Endothelial cell of umbilical vein (primary cell): ENCODE measurements around the gene ARHGAP10. TPM values are rescaled to one million over a fixed set of nuclear protein-coding genes. Genes with fewer than 3 reads are reported as not detected.

Experiments used
- BruUV-seq: library from RNA; stranded (reverse); fragments of 400-500 nt; replicated peaks from 2 replicates; lab custom pipeline; 2021; lab: Mats Ljungman, UMichigan
- CTCF ChIA-PET: fragments of 300-600, 350-600 bp; sonication (Branson Sonifier 250); formaldehyde crosslinking; loops from one replicate; lab custom pipeline; 2021; ENCODE audit warnings: antibody characterized with exemption, inconsistent platforms; lab: Charles Lee
- POLR2A ChIA-PET: fragments of 300-600, 350-600 bp; sonication (Branson Sonifier 250); formaldehyde crosslinking; loops from one replicate; lab custom pipeline; 2021; ENCODE audit warnings: antibody characterized with exemption, inconsistent platforms; lab: Charles Lee
- DNase-seq: peaks from one replicate; pipeline ENCODE4 v3.0.0-alpha.2; 2011; ENCODE audit warnings: low read depth, low spot score
- FAIRE-seq: peaks from 2 replicates; lab custom pipeline; 2011; peaks lifted over from hg19 to GRCh38; lab: Jason Lieb, UNC
- H2AFZ ChIP-seq: 2 replicates; pipeline ENCODE4 v1.6.0; 2012; ENCODE audit warnings: low read depth, low read length, control low read depth, inconsistent platforms
- H3K27ac ChIP-seq: 2 replicates; pipeline ENCODE4 v1.5.1; 2011; ENCODE audit warnings: low read depth, mild to moderate bottlenecking, control low read depth, low read length, moderate library complexity; ENCODE audit not compliant: insufficient read depth
- H3K27me3 ChIP-seq, 2 experiments: 2 replicates each; pipeline versions ENCODE4 v1.6.0 to v1.6.1; 2011; ENCODE audit warnings: low read length in 2 of 2, mixed read lengths in 1 of 2; ENCODE audit not compliant: control insufficient read depth in 2 of 2, insufficient read depth in 2 of 2
- H3K36me3 ChIP-seq, 2 experiments: 2 replicates in 1 of 2; 3 replicates in 1 of 2; pipeline ENCODE4 v1.5.1; 2011; ENCODE audit warnings: low read length in 2 of 2, mild to moderate bottlenecking in 1 of 2, moderate library complexity in 1 of 2; ENCODE audit not compliant: control insufficient read depth in 2 of 2, insufficient read depth in 2 of 2; ENCODE audit errors: extremely low read depth in 1 of 2
- H3K4me1 ChIP-seq: 3 replicates; pipeline ENCODE4 v1.5.1; 2011; ENCODE audit warnings: mild to moderate bottlenecking, low read length; ENCODE audit not compliant: control insufficient read depth, insufficient read depth; ENCODE audit errors: extremely low read depth
- H3K4me2 ChIP-seq: 2 replicates; pipeline ENCODE4 v1.6.1; 2011; ENCODE audit warnings: low read length, control low read depth, mixed read lengths; ENCODE audit not compliant: insufficient read depth
- H3K4me3 ChIP-seq, 3 experiments: fragments of 200-600 bp in 1 of 3; sonication (generic), shearing (Covaris generic) in 1 of 3; replicated peaks in 1 of 3; 2 replicates each; pipeline ENCODE4 v1.5.1; 2011 to 2016; ENCODE audit warnings: control low read depth in 3 of 3, low read length in 3 of 3, mild to moderate bottlenecking in 2 of 3, inconsistent platforms in 1 of 3, low read depth in 1 of 3, moderate library complexity in 1 of 3; ENCODE audit not compliant: insufficient read depth in 1 of 3
- H3K79me2 ChIP-seq: 2 replicates; pipeline ENCODE4 v1.6.0; 2012; ENCODE audit warnings: low read length, inconsistent platforms; ENCODE audit not compliant: control insufficient read depth, insufficient read depth
- H3K9ac ChIP-seq: replicated peaks from 2 replicates; pipeline ENCODE3; 2011; ENCODE audit warnings: low read length, control low read depth; ENCODE audit not compliant: insufficient read depth; ENCODE audit errors: extremely low read depth
- H3K9me1 ChIP-seq: replicated peaks from 3 replicates; pipeline ENCODE4 v1.6.0; 2011; ENCODE audit warnings: mild to moderate bottlenecking, low read length; ENCODE audit not compliant: control insufficient read depth, insufficient read depth; ENCODE audit errors: extremely low read depth
- H3K9me3 ChIP-seq: replicated peaks from 2 replicates; pipeline ENCODE4 v1.5.1; 2012; ENCODE audit warnings: low read length, inconsistent platforms; ENCODE audit not compliant: control insufficient read depth, insufficient read depth
- H4K20me1 ChIP-seq: replicated peaks from 2 replicates; pipeline ENCODE3; 2011; ENCODE audit warnings: mild to moderate bottlenecking, low read length; ENCODE audit not compliant: control insufficient read depth, insufficient read depth; ENCODE audit errors: extremely low read depth
- CTCF ChIP-seq, 2 donors: IDR thresholded peaks; 1 replicate in 1 of 2; 2 replicates in 1 of 2; pipeline ENCODE4 v1.5.1; 2011; ENCODE audit warnings: low read length in 2 of 2, mild to moderate bottlenecking in 2 of 2, moderate library complexity in 2 of 2, control low read depth in 1 of 2, inconsistent platforms in 1 of 2, low read depth in 1 of 2; ENCODE audit not compliant: insufficient read depth in 1 of 2; ENCODE audit errors: extremely low read depth in 1 of 2
- EZH2 ChIP-seq: IDR thresholded peaks from 2 replicates; pipeline ENCODE4 v1.6.1; 2012; ENCODE audit warnings: borderline replicate concordance, low read depth, mild to moderate bottlenecking, moderate library complexity, low read length, inconsistent platforms; ENCODE audit not compliant: severe bottlenecking
- FOS ChIP-seq: IDR thresholded peaks from 2 replicates; pipeline ENCODE4 v1.6.1; 2011; ENCODE audit warnings: mild to moderate bottlenecking, low read length, moderate library complexity, borderline replicate concordance; ENCODE audit not compliant: insufficient read depth
- GATA2 ChIP-seq: IDR thresholded peaks from 2 replicates; pipeline ENCODE4 v1.7.0; 2011; ENCODE audit warnings: low read depth, mild to moderate bottlenecking, moderate library complexity, mixed read lengths, low read length; ENCODE audit not compliant: insufficient read length, insufficient read depth
- JUN ChIP-seq: IDR thresholded peaks from 2 replicates; pipeline ENCODE4 v1.6.1; 2011; ENCODE audit warnings: borderline replicate concordance, low read depth; ENCODE audit not compliant: insufficient read length, insufficient read depth
- MAX ChIP-seq: IDR thresholded peaks from 2 replicates; pipeline ENCODE4 v1.6.1; 2011; ENCODE audit not compliant: insufficient read depth, insufficient read length
- MYC ChIP-seq: IDR thresholded peaks from one replicate; pipeline ENCODE4 v1.6.1; 2011; ENCODE audit warnings: mild to moderate bottlenecking, low read depth, low read length
- POLR2A ChIP-seq: IDR thresholded peaks from 2 replicates; pipeline ENCODE4 v1.6.1; 2012; ENCODE audit warnings: low read depth, mild to moderate bottlenecking, control low read depth, low read length
- POLR2AphosphoS5 ChIP-seq: IDR thresholded peaks from 2 replicates; pipeline ENCODE4 v1.6.1; 2012; ENCODE audit warnings: low read depth, mild to moderate bottlenecking, control low read depth, low read length, moderate library complexity; ENCODE audit not compliant: insufficient read depth
- dilution Hi-C: fragments of 300-500 bp; cut with MboI; formaldehyde crosslinking; loops from one replicate; pipeline ENCODE4 v1.15.0; 2019; ENCODE audit warnings: low sequenced_read_pairs; ENCODE audit not compliant: extremely low pct_ligation_motif_present
- intact Hi-C: fragments of 100-400 bp; cut with micrococcal nuclease; formaldehyde crosslinking; loops from one replicate; pipeline ENCODE4 v1.10.0; 2022
- polyA plus RNA-seq, 4 experiments: library from polyadenylated mRNA; depleted of rRNA in 3 of 4; stranded (reverse) in 3 of 4; unstranded in 1 of 4; fragments of >200 nt; gene quantifications; 2 replicates each; pipeline versions ENCODE4 v1.2.1 to v1.2.3, GENCODE V29; 2011 to 2012; ENCODE audit warnings: missing spikeins in 1 of 4
- total RNA-seq: library from RNA; stranded (reverse); gene quantifications from 2 replicates; pipeline ENCODE4 v1.2.3, GENCODE V29; 2021

Gene ARHGAP10
- total and polyA plus RNA-seq, 2 donors (not counting 3 experiments of a cell fraction or from before 2014, with no cell fraction given) = 20.4 to 36.7 TPM

- intact Hi-C loops = no loop called here
- Histone ChIP-seq H3K27me3 (no peaks in the 10 kb centered on the region), H2AFZ (no peak overlapping the region), H4K20me1 (no peaks in the 10 kb centered on the region), H3K4me1 (peaks cover 36% of the 10 kb centered on the region), H3K4me2 (no peak overlapping the region), H3K4me3 (no peak overlapping the region), H3K27ac (peak overlapping the region; percentile 41), H3K9me3 (no peaks in the 10 kb centered on the region), H3K36me3 (peaks cover 0 to 2% of the 10 kb centered on the region in 2 experiments), H3K9ac (no peak overlapping the region), H3K9me1 (no peaks in the 10 kb centered on the region), H3K79me2 (peaks cover 4% of the 10 kb centered on the region)
- TF ChIP-seq MYC (no peak), MAX (no peak), CTCF (IDR thresholded peaks at IDR 0.05; ENCODE audit: extremely low read depth in 1 of 2, insufficient read depth in 1 of 2, low read depth in 1 of 2, low read length in 2 of 2) (no peak), POLR2A (no peak)
- DNase-seq (no peak), FAIRE-seq (peak; percentile 28)
- dilution Hi-C loops = no loop called here
- no TSS peak for BruUV-seq
- ChIA-PET POLR2A (interaction anchor here (0.9 kb wide), 1 partner anchor 57 kb away, joined by 3 read pairs; no protein-coding TSS in a partner anchor), CTCF (interaction anchor here (1.2 to 1.6 kb wide), 2 partner anchors 37 to 59 kb away, joined by 3 to 5 read pairs; no protein-coding TSS in a partner anchor)
These were observed 97.7 kb downstream of the ARHGAP10 start for GRCh38 chr4:147829401-147830101.

GRCh38 chr4:147830102-147830463 is 98.2 kb downstream of the ARHGAP10 start:
- ChIA-PET POLR2A (interaction anchor here (0.9 kb wide), 1 partner anchor 57 kb away, joined by 3 read pairs; no protein-coding TSS in a partner anchor), CTCF (interaction anchor here (1.6 kb wide), 1 partner anchor 37 kb away, joined by 5 read pairs; no protein-coding TSS in a partner anchor)
- Histone ChIP-seq H3K4me2 (no peak overlapping the region), H3K9me3 (no peaks in the 10 kb centered on the region), H3K36me3 (peaks cover 0 to 2% of the 10 kb centered on the region in 2 experiments), H3K9me1 (no peaks in the 10 kb centered on the region), H3K9ac (no peak overlapping the region), H3K4me3 (no peak overlapping the region), H4K20me1 (no peaks in the 10 kb centered on the region), H2AFZ (no peak overlapping the region), H3K79me2 (peaks cover 4% of the 10 kb centered on the region), H3K4me1 (peaks cover 36% of the 10 kb centered on the region), H3K27me3 (no peaks in the 10 kb centered on the region), H3K27ac (peak overlapping the region; percentile 41)
- intact Hi-C loops = no loop called here
- FAIRE-seq = no peak
- dilution Hi-C loops = no loop called here
- no peak for DNase-seq
- BruUV-seq = no TSS peak
- TF ChIP-seq JUN = no peak
- no peak for TF ChIP-seq GATA2
- no peak for TF ChIP-seq EZH2
- no peak for TF ChIP-seq POLR2AphosphoS5
- TF ChIP-seq FOS = no peak
- no peak for TF ChIP-seq POLR2A
